ENCODE measurements around the gene BRINP1. TPM values are rescaled to one million over a fixed set of nuclear protein-coding genes. Genes with fewer than 3 reads are reported as not detected.

Gene BRINP1
- total RNA-seq, 1 experiment from 2014 or later: 14.0 TPM

DNA sequence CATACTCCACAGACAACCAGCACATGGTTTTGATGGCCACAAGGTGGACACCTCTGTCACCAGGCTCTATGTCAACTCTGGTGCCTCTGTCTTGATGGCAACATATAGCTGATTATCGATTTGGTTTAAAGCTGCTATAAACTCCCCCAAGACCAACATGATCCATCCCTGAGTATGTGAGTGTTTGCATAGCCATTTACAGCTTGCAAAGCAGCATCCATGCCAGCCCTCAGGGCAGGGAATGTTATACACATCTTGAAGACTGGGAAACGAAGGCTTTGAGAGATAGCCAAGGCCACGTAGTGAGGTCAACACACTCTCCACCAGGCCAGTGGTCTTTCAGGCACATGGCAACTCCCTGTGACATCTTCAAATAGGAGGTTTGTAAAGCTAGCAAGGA is 40.3 kb upstream of the BRINP1 start:
- no peaks in the 10 kb centered on the region for H3K79me2 ChIP-seq (ENCODE audit: insufficient read depth, low read length)
- H2BK5ac ChIP-seq (ENCODE audit: insufficient read length, low read length): no peak overlapping the region
- no peak overlapping the region for H3K4me2 ChIP-seq (ENCODE audit: insufficient read depth, insufficient read length, low read length)
- no peak overlapping the region for H2BK120ac ChIP-seq (ENCODE audit: low read depth, low read length, poor library complexity, severe bottlenecking)
- H3K27ac ChIP-seq (ENCODE audit: insufficient read length, low read depth, low read length): no peak overlapping the region
- no peak overlapping the region for H3T11ph ChIP-seq (ENCODE audit: low read length)
- H3K23ac ChIP-seq (ENCODE audit: insufficient read length, low read depth, low read length): no peak overlapping the region
- H3K27me3 ChIP-seq (ENCODE audit: insufficient read depth, low read length): no peaks in the 10 kb centered on the region; the same call in 1 of the 2 replicates
- DNase-seq: no peak
- no peak overlapping the region for H3K14ac ChIP-seq (ENCODE audit: insufficient read depth, low read length)
- H3K4ac ChIP-seq (ENCODE audit: low read depth, low read length): no peak overlapping the region
- H3K27me3 Mint-ChIP-seq (ENCODE audit: low read depth): no peaks in the 10 kb centered on the region
- H3K18ac ChIP-seq (ENCODE audit: insufficient read length, low read depth, low read length): no peak overlapping the region
- no peak overlapping the region for H4K5ac ChIP-seq (ENCODE audit: insufficient read length, low read depth, low read length)
- no peak overlapping the region for H2BK12ac ChIP-seq (ENCODE audit: insufficient read length, low read depth, low read length)
- TF ChIP-seq, protein P1, sequence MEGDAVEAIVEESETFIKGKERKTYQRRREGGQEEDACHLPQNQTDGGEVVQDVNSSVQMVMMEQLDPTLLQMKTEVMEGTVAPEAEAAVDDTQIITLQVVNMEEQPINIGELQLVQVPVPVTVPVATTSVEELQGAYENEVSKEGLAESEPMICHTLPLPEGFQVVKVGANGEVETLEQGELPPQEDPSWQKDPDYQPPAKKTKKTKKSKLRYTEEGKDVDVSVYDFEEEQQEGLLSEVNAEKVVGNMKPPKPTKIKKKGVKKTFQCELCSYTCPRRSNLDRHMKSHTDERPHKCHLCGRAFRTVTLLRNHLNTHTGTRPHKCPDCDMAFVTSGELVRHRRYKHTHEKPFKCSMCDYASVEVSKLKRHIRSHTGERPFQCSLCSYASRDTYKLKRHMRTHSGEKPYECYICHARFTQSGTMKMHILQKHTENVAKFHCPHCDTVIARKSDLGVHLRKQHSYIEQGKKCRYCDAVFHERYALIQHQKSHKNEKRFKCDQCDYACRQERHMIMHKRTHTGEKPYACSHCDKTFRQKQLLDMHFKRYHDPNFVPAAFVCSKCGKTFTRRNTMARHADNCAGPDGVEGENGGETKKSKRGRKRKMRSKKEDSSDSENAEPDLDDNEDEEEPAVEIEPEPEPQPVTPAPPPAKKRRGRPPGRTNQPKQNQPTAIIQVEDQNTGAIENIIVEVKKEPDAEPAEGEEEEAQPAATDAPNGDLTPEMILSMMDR (conservative IDR thresholded peaks at IDR 0.05): no peak; the same call in 2 of the 3 replicates
- no peaks in the 10 kb centered on the region for H3K4me1 Mint-ChIP-seq
- H2BK15ac ChIP-seq (ENCODE audit: low read depth, low read length): no peak overlapping the region
- H3K9ac ChIP-seq (ENCODE audit: extremely low read depth, insufficient read length, low read length): no peak overlapping the region
- H3K36me3 Mint-ChIP-seq (ENCODE audit: insufficient read depth in 1 of 3, low read depth in 3 of 3): no peaks in the 10 kb centered on the region
- H4K91ac ChIP-seq (ENCODE audit: insufficient read length, low read depth, low read length): no peak overlapping the region
- no peaks in the 10 kb centered on the region for H3K9me3 Mint-ChIP-seq
- H3K23me2 ChIP-seq (ENCODE audit: insufficient read length, low read depth, low read length, poor library complexity, severe bottlenecking): no peaks in the 10 kb centered on the region
- H3K56ac ChIP-seq (ENCODE audit: insufficient read length, low read depth, low read length): no peak overlapping the region
- H4K20me1 ChIP-seq (ENCODE audit: control insufficient read depth, insufficient read depth, insufficient read length): no peaks in the 10 kb centered on the region
- no peaks in the 10 kb centered on the region for H3K4me1 ChIP-seq (ENCODE audit: insufficient read depth, low read length)
- H2AFZ ChIP-seq (ENCODE audit: low read length): no peak overlapping the region
- H4K8ac ChIP-seq (replicated peaks; ENCODE audit: insufficient read length, low read depth, low read length): no peak overlapping the region
- H3K79me1 ChIP-seq (ENCODE audit: insufficient read depth, low read depth, low read length, poor library complexity, severe bottlenecking): no peaks in the 10 kb centered on the region
- WGBS (ENCODE audit: extremely low coverage, insufficient read length, low lambda C conversion rate): no CpG with 5 or more reads among the region's 3 CpGs
- H3K9me3 ChIP-seq (ENCODE audit: control insufficient read depth, low read depth, low read length): no peaks in the 10 kb centered on the region
- no peak overlapping the region for H3K4me3 Mint-ChIP-seq
- H2BK20ac ChIP-seq (ENCODE audit: low read depth, low read length, poor library complexity, severe bottlenecking): no peak overlapping the region
- no peak overlapping the region for H2AK5ac ChIP-seq (ENCODE audit: insufficient read length, low read length)
- no peak overlapping the region for H3K27ac Mint-ChIP-seq

All from H9 (cell line).